CMK (cell line): Measurements from ENCODE around the gene PNKD.
"Not testable (repeated sequence)": the region's sequence is repeated elsewhere in the genome, so short reads cannot be mapped to it uniquely, and the experiment has no call there.

Experiments
- DNase-seq: peaks from one replicate; pipeline ENCODE4 v3.0.0-alpha.2; 2010; ENCODE audit warnings: low read depth

Gene PNKD

DNA sequence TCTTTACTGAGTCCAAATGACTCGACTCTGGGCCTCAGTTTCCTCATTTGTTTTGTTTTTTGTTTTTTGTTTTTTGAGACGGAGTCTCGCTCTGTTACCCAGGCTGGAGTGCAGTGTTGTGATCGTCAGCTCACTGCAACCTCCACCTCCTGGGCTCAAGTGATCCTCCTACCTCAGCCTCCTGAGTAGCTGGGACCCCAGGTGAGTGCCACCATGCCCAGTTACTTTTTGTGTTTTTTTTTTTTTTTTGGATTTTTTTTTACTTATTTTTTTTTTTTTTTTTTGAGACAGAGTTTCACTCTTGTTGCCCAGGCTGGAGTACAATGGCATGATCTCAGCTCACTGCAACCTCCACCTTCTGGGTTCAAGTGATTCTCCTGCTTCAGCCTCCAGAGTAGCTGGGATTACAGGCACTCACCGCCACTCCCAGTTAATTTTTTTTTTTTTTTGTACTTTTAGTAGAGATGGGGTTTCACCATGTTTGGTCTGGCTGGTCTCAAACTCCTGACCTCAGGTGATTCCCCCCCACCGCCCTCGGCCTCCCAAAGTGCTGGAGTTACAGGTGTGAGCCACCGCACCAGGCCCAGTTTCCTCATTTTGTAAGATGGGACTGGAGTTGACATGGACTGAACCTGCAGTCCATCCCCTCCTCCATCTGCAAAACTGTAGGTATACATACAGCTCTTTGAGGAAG lies 3.0 kb downstream of the PNKD start:
- not testable (repeated sequence) for DNase-seq

DNA sequence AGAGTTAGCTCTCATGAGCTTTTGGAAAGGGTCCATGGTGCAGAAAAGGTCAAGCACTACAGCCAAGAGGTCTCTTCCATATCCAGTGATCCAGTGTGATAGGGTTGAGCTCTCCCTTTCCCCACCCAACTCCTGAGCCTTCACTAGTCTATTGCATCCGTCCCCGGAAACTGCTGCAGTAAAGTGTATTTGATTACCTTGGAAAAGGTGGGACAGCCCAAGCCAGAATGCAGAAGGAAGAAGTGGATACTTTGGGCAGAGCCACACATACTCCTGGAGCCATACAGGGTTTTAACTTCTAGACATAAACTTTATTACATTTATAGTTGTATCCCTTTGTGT lies 3.6 kb downstream of the PNKD start:
- no peak for DNase-seq

DNA sequence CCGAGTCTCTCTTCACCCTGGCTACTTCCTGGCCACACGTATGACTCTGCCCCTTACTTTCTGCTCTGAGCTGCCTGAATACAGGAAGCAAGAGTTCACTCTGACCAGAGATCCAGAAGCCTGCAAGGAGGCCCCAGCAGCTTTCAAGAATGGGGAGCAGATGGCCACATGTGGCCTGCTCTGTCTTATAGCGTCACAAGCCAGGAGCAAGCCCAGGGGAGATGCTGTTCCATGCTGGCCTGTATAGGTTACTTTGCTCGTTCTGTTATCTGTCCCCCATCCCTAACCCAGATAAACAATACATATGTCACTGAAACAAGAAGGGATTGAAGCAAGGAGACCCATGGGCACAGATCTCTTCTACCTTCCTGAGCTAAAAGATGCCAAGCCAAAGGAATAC lies 4.3 kb downstream of the PNKD start:
- DNase-seq, result no peak

DNA sequence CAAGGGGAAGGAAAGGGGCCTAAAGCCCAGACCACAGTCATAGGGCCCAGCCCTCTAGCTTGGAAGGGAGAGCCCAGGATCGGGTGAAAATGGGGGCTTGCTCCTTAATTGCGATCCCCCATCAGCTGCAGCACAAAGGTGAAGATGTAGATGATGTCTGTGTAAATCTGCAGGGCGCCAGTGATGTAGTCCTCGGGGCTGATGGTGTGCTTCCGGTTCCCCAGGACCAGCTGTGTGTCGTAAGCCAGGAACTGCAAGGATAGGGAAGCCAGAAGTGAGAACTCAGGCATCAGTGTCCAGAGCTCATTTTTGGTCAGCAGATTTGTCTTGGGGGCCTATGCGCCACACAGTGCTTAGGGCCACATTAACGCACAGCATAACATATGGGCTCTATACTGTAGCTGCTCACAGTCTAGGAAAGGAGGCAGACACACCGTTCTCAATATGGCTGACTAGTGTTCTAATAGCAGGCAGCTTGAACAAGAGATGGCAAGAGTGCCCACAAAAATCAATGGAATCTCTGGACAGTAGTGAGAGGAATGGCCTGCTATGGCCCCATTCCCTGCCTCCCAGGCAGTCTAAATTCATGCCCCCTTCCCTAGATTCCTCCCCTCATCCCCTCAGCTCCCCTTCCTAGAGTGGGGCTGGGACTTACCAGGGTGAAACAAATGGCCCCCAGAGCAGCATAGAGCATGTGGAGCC lies 5.2 kb downstream of the PNKD start:
- no peak for DNase-seq

DNA sequence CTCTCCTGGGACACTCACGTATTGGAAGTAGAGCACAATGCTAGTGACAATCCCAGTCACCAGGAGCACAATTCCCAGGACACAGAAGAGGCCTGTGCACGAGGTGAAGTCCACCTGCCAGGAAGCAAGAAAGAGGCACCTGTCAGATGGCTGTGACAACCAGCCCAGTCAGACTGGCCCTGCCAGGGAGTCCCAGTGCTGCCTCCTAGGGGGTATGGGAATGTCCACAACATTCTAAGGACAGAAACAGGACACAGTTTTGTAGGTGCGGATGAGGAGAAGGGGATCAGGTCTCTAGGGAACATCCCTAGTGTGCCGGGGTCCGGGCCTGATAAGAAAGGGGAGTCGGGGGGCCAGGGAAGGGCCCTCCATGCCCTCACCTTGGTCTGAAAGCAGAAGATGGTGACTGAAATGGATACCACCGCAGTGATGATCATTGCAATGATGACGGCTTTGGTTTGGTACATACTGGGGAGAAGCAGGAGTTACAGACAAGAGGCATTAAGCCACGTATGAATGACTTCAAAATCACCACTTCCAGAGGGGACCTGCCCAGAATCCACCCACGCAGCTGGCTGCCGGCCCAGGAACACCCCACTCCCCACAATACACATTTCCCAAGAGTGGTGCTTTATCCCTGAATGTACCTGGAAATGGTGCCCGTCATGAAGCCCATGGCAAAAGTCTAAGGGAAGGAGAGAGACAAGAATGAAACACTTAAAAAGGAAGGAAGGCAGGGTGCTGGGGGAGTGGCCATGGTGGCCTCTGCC lies 6.9 kb downstream of the PNKD start:
- no peak for DNase-seq

DNA sequence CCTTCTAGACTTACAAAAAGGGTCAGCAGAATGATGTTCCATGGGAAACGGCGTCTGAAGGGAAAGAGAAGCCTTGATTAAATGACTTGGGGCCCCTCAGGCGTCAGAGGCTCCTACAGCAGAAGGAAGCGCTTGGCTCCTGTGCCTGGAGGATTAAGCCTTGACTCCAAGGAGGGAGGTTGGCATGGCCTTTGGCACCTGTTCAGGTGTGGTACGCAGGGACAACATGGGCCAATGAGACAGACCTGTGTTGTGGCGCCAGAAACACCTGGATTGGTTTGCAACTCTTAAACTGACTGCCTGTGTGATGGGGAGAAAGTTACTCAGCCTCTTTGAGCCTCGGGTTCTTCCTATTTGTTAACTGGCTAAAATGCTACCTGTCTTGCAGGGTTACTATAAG lies 7.6 kb downstream of the PNKD start:
- no peak for DNase-seq

DNA sequence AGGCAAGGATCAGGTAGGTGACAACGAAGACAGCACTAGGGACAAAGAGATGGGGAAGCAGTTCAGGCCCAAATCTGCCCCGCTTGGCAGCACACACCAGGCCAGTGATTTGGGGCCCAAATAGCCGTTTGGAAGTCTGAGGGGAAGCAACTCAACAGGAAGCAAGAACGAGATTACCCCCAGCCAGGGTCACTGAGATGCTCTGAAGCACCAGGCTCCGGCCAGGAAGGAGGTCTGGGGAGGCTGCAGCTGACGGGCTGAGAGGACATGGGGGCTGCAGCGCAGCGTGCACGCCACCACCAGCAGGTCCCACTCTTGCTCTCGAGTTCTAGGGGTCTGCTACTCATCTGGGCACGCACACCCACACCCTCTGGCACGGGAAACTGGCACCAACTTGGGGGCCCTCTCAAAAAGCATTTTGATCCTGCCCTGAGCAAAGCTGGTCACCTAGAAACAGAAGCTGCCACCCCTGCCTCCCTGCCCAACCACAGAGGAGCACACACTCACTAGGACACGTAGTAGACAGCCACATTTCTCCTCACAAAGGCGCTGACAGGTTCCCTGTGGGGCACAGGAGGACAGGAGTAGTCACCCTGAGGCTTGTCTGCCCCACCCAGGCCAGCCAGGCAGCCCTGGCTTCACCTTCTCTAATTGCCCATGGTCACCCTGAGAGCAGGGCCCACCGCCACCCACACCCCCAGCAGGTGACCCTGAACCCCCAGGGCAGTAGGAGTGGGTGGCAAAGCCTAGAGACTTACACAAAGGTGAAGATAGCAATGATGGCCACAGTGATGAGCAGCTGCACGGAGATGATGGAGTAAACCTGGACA lies 8.4 kb downstream of the PNKD start:
- no peak for DNase-seq

DNA sequence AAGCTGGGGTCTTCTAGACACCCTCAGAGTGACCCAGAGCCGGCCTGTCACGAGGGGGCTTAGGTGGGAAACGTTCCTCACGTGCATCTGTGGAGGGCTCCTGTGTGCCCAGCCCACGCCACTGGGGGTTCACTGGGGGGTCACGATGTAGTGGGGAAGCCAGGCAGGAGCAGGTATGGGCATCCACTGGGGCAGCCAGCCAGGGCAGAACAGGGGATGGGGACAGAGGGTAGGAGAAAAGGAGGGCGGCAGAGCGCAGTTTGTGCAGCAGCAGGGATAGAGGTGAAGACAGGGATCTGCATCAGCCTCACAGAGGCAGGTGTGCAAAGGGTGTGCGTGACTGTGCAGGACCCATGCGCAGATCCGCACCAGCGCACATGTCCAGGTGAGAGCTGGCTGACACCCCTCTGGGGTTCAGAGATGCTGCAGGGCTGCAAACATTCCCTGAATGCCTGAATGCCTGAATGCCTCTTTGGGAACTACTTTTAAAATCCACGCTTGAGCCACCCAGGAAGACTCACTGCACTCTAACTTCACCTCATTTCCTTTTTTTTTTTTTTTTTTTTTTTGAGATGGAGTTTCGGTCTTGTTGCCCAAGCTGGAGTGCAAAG lies 10.0 kb downstream of the PNKD start:
- no peak for DNase-seq

DNA sequence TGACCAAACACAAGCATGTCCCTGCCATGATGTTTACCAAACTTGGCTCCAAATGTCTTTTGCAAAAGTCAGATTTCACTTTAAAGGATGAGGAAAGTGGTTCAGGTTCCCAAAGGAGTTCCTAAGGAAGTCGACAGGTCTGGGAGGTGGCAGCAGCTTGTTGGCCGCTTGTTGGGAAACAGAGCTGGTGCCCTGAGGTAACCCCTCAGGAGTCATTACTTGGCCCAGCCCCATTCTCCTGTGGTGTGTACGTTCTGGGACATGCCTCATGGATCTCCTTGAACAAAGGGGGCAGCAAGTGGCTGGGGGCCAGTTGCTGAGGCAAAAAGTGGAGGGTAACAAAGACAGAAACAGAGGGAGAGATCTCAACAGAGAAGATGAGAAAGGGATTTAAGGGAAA lies 11.1 kb downstream of the PNKD start:
- no peak for DNase-seq

DNA sequence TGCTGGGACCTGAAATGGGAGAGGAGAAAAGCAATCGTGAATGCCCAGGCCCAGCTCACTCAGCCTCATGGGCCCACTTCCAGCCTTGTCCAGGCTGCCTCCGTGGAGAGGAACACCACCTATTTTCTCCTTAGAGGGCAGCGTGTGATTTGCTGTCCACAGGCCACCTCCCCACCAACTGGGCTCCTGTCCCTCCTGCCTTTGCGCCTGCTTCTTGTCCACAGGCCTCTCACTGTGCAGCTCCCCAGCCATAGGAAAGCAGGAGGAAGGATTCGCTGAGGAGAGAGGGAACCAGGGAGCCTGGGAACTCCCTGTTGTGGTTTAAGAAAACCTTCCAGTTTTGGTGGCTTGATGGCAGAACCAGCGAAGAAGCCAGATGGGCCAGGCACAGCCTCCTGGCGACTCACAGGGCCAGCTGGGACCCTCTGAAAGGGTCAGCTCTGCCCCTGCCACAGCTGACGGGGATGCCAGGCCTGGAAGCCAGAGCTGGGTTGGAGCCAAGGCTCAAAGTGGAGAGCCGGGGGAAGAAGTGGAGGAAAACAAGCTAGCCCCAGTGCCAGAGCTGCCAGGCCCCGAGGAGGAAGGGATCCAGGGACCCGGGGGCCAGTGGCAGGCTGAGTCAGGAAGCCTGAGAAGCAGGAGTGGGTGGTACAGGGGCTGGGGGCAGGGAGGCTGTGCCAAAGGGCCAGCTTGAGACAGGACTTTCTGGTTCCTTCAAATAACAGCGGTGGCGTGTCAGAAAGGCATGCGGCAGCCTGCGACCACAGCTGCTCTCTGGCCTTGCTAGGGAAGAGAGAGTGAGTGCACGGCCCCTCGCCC lies 12.1 kb downstream of the PNKD start:
- DNase-seq, result no peak

DNA sequence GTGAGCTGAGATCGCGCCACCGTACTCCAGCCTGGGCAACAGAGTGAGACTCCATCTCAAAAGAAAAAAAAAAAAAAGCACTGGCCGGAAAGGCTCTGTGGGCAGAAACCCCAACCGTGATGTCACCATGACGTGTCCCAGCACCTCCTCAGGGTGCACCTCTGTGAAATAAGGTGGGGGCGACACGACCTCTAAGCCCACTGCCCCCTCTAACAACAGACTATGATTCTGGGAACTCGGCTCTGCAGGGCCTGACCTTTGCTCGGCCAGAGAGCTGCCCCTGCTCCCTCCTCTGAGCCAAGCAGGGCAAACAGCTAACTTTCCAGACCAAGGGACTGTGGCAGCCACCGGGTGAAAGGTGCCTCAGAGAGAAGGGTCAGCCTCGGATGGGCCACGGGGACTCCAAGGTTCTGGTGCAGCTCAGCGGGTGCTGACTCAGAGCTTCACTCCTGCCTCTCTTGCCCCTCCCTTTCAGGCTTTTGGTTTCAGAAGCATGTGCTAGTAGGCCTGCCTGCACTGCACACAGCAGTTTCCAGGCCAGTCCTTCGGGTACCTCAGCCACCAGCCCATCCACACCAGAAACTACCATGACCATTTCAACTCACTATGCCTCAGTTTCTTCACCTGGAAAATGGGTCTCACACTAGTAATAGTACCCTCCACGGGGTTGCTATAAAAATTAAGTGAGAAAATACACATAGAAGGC lies 13.9 kb downstream of the PNKD start:
- DNase-seq, result no peak

DNA sequence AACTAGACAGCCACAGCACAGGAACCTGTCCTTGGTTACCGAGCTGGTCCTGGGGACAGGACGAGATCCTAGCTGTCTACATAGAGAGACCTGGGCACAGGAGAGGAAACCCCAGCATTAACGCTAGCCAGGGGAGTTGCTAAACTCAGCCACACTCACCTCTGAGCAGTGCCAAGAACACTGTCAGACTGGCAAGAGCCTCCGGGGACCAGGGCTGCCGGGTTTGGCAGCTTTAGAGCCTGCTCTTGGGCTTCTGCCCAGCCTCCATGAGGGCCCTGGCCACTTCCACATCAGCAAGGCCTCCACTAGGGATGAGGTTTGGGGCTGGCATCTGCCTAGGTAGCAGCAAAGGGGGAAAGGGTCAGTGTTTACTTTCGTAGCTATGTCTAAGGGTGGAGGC lies 15.3 kb downstream of the PNKD start:
- no peak for DNase-seq

DNA sequence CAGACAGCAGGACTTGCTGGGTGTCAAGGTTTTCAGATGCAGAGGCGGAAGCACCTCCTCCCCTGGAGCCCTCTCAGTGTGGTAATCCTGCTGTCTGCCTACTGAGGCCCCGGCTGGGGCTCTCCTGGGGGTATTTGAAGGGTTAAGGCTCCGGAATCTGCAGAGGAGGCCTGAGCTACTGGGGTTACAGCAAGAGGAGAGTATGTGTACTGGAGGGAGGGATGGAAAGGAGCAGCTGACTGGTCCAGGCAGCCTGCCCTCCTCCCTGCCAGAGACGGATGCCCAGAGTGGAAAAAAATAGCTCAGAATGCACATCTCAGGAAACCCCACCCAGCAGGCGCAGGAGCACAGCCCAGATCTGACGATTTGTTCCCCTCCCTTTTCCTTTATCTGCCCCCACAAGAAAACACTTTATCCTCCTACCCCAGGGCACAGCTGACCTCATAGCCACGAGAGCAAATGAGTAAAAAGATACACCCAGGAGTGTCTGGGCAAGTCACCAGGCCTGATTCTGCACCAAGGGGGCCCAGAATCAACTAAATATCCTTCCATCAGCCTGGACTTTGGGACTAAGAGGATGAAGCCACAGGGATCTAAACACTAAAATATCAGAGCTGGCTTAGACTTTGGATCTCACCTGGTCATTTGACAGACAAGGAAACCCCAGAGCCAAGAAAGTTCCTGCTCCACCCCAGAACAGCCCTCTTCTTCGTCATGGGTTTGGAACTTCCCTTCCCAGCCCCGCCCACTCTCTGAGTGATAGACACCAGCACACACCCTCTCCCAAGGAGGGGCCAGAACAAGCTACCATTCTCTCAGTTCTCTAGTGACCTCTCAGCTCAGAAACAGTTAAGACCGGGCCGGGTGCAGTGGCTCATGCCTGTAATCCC lies 16.5 kb downstream of the PNKD start:
- DNase-seq, result peak; percentile 84

DNA sequence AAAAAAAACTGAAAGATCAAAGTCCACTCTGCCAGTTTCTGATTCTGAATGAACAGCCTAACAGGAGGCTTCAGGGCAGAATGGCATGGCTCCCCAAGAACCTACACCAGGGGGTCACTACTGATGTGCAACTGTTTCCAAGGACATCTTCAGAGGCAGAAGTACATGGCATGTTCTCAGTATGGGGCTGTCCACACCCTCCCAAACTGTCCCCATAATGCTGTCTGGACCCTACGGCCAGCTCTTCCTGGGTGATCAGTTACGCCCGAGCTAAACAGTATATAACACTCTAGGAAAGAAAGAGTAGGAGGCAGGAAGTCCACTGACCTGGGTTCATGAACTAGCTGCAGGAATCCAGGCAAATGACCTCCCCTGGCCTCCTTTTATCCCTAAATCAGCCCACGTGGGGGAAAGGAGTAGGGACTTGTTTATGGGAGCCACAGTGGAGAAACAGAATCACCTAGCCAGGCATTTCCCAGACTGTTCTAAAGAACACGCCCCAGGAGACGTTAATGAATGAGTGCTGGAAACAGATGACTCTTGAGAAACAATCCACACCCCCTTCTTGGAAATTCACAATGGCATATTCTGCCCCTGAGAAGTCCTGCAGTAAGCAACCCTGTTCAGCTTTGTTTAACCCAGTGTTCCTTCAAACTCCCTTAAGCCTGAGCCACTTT lies 19.5 kb downstream of the PNKD start:
- no peak for DNase-seq

DNA sequence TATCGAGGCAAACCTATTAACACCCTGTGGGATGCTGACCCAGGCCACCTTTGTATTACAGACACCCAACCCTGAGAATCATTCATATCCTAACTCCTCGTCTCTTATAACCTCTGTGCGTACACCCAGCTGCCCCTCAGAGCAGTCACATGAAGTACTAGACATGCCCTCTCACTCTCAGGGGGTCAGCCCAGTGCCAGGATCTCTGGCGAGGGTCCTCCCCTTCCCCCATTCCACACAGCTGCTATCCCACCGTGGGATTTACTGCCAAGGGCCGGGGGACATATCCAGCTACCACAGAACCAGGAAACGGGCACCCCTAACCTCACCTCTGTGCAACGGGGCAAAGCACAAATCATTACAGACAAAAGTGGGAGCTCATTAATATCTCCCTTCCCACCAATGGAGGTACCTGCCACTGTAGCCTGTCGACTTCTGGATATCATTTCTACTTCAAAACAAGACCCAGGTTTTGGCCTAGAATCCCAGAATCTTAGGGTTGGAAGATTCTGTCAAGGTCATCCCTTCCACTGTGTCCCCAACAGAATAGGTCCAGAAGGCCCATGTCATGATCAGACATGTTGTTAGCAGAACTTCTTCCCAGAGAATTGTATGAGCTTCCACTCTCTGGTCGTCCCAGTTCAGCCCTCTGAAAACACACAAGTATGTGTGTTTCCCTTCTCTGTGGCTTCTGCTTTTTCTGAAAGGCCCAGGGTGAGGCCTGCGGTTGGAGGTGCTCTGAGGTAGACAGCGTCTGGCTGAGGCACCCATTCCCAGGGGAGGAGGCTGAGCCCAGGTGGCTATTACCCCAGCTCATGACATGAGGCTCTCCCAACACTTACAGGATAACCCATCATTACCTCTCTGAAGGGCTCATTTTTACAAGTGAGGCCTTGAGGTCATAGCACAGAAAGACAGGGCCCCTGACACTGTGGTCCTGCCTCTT lies 20.3 kb downstream of the PNKD start:
- no peak for DNase-seq

DNA sequence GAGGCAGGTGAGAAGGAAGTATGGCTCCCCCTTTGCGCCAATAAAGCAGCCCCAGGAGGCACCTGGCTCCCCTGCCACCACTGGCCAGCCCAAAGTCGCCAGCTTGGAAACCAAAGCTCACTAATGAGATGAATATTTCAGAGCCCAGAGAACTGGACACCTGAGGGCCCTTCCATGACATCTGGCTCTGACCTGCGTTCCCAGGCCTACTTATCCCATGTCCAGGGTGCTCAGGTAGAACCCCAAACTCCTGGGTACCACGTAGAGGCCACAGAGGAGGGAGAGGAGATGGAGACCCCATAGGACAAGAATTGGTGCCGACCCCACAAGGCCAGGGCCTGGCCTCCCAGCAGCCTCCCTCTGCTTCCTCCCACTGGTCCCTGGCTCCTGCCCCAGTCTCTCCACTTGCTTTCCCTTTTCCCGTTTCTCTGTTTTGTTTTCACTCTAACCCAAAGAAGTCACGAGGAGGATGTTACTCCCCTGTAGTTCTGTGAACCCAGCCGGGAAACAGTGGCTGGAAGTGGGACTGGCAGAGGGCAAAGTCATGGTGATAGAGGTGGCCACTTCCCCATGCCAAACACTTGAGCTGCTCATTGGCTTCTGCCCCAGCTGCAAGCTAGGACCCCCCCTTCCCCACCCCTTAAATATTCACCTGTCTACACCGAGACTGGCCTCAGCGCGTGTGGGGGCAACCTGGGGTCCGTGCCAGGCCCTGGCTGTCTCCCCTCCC lies 21.2 kb downstream of the PNKD start:
- DNase-seq, result no peak
